ENCODE measurements around the gene ACSS2. TPM values are rescaled to one million over a fixed set of nuclear protein-coding genes. Genes with fewer than 3 reads are reported as not detected.

Gene ACSS2
- total and polyA plus RNA-seq, 8 donors = 50.4 to 152 (median 58.7) TPM

DNA sequence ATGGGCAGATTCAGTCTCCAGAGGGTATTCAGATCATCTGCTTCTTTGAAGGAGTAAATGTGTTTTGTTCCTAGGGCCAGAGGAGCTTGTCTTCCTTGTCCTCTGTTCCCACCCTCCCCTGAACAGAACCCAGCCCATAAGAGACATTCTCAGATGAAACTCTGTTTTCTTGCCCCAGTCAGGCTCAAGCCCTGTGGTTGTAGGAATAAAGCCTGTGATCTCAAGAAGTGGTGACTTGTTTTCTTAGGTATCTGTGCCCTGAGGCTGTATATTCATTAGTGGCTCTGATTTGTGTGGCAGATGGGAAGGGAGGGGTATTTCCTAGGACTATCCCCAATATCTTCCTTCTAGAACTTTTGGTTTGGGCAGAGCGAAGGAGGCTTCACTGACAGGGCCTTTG lies 51.3 kb downstream of the ACSS2 start:
- H3K9me3 ChIP-seq = no peaks in the 10 kb centered on the region
- H3K36me3 ChIP-seq = peaks cover 0 to 96% of the 10 kb centered on the region in 2 donors
- ATAC-seq (no peak), DNase-seq (no peak)
- intact Hi-C loops (cut with DNase I) = no loop called here
- no peaks in the 10 kb centered on the region for H3K27me3 ChIP-seq
- no peak overlapping the region for H3K27ac ChIP-seq
- TF ChIP-seq, protein P1, sequence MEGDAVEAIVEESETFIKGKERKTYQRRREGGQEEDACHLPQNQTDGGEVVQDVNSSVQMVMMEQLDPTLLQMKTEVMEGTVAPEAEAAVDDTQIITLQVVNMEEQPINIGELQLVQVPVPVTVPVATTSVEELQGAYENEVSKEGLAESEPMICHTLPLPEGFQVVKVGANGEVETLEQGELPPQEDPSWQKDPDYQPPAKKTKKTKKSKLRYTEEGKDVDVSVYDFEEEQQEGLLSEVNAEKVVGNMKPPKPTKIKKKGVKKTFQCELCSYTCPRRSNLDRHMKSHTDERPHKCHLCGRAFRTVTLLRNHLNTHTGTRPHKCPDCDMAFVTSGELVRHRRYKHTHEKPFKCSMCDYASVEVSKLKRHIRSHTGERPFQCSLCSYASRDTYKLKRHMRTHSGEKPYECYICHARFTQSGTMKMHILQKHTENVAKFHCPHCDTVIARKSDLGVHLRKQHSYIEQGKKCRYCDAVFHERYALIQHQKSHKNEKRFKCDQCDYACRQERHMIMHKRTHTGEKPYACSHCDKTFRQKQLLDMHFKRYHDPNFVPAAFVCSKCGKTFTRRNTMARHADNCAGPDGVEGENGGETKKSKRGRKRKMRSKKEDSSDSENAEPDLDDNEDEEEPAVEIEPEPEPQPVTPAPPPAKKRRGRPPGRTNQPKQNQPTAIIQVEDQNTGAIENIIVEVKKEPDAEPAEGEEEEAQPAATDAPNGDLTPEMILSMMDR (IDR thresholded peaks at IDR 0.05) = no peak
- H3K4me1 ChIP-seq = peaks cover 0 to 6% of the 10 kb centered on the region in 2 donors
- no peak overlapping the region for H3K4me3 ChIP-seq

DNA sequence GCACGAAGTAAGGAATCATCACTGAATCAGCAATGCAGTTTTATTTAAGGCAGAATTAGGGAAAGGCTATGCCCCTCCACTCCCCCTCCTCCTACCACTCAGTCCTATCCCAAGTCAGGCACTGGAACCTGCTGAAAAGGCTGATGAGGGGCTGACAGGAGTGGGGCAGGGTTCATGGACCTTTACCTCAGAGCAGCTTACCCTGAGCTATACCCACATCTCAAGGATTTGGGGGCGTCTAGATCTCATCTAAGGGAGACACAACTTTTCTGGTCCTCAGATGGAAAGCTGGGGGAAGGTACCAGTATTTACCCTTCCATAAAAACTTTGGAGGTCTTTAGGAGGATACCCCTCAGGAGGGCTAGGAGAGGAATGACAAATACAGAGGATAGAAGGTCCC lies 52.0 kb downstream of the ACSS2 start:
- DNase-seq (no peak), ATAC-seq (no peak)
- no peaks in the 10 kb centered on the region for H3K9me3 ChIP-seq
- peaks cover 0 to under 1% of the 10 kb centered on the region in 2 donors for H3K4me1 ChIP-seq
- no peak overlapping the region for H3K27ac ChIP-seq
- TF ChIP-seq, protein P1 (IDR thresholded peaks at IDR 0.05) = no peak
- H3K36me3 ChIP-seq = peaks cover 0 to 94% of the 10 kb centered on the region in 2 donors
- H3K27me3 ChIP-seq = no peaks in the 10 kb centered on the region
- intact Hi-C loops (cut with DNase I) = no loop called here
- H3K4me3 ChIP-seq = no peak overlapping the region

DNA sequence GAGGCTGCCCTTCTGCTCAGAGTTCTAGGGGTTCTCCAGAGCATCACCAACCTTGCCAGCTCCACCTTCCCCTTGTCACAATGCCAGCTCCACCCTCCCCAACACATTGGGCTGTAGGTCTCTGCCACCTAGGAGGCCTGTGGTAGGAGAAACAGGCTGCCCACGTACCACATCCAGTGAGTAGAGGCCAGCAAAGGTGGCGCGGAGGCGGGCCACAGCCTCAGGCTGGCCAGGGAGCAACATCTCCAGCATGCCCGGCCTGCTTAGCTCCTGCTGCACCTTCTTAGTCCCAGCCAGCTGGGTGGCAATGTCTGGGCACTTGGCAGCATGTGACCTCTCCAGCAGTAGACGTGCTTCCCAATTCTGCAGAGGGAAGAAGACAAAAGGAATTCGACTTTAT lies 55.4 kb downstream of the ACSS2 start:
- no peak for DNase-seq
- TF ChIP-seq, protein P1 (IDR thresholded peaks at IDR 0.05) = no peak
- Histone ChIP-seq H3K36me3 (peaks cover 0 to 91% of the 10 kb centered on the region in 2 donors), H3K4me1 (no peaks in the 10 kb centered on the region), H3K27me3 (no peaks in the 10 kb centered on the region), H3K27ac (no peak overlapping the region), H3K4me3 (no peak overlapping the region), H3K9me3 (no peaks in the 10 kb centered on the region)
- intact Hi-C loops (cut with DNase I) = no loop called here
- no peak for ATAC-seq

DNA sequence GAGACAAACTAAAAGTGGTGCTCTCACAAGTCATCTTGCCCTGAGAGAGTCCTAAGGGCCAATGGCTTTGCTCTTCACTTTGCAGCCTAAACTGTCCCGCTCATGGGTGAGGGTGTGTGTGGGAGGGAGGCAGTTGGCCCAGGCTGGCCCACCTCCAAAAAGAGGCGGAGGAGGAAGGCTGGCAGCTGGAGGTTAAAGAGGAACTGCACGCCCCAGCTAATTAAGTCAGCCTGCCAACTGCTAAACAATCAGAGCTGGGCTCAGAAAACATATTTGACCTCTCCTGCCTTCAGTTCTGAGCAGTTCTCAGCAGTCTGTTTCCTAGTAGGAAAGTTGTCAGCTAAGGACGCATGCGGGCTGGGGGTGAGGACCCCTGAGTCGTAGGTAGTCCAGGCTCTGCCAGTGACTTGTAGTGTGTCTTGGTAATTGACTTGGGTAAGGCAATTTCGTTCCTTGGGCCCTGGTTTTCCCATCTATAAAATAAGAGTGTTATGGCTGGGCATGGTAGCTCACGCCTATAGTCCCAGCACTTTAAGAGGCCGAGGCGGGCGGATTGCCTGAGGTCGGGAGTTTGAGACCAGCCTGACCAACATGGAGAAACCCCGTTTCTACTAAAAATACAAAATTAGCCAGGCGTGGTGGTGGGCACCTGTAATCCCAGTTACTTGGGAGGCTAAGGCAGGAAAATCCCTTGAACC lies 62.2 kb downstream of the ACSS2 start:
- Histone ChIP-seq H3K4me3 (no peak overlapping the region), H3K27me3 (no peaks in the 10 kb centered on the region), H3K27ac (peak overlapping the region in 1 of 2 donors; percentile 45), H3K4me1 (peaks cover 0 to 22% of the 10 kb centered on the region in 2 donors), H3K36me3 (peaks cover 0 to 80% of the 10 kb centered on the region in 2 donors), H3K9me3 (no peaks in the 10 kb centered on the region)
- ATAC-seq = peak; percentile 74
- intact Hi-C loops (cut with DNase I) = no loop called here
- DNase-seq = peak in 1 of 4 donors; percentile 76
- TF ChIP-seq, protein P1 (IDR thresholded peaks at IDR 0.05) = no peak

DNA sequence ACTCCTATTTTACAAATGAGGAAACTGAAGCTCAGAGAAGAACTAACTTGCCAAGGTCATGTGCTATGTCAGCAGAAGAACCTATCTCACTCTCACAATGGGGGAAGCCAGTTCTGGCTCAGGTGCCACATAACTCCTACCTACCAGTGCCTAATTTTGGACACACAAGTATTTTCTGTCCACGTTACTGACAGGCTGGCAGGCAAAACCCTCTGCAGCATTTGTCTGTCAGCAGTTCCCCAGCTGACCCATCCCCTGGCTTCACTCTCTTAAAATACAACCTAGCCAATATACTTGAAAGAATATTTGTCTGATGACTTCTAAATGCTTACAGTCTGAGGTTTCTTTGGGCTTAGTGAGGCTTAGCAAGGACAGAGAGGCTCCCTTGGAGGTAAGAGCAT lies 63.7 kb downstream of the ACSS2 start:
- no peaks in the 10 kb centered on the region for H3K9me3 ChIP-seq
- no peaks in the 10 kb centered on the region for H3K27me3 ChIP-seq
- no peak overlapping the region for H3K4me3 ChIP-seq
- TF ChIP-seq, protein P1 (IDR thresholded peaks at IDR 0.05) = no peak
- ATAC-seq (no peak), DNase-seq (no peak)
- H3K36me3 ChIP-seq = peaks cover 0 to 83% of the 10 kb centered on the region in 2 donors
- H3K4me1 ChIP-seq = peaks cover 0 to 22% of the 10 kb centered on the region in 2 donors
- H3K27ac ChIP-seq = no peak overlapping the region
- intact Hi-C loops (cut with DNase I) = no loop called here

All from left lung (tissue), 10 donors.